ENCODE data around the gene CABYR. TPM values are rescaled to one million over a fixed set of nuclear protein-coding genes. Genes with fewer than 3 reads are reported as not detected.

CABYR gene
- total RNA-seq, 2 donors from 2014 or later: 10.0 to 11.1 TPM

GRCh38 chr18:24118750-24119577 is 19.9 kb upstream of the CABYR start:
- TF ChIP-seq CTCF (conservative IDR thresholded peaks at IDR 0.05): peak; percentile 91
- Histone ChIP-seq H3K4me1 (ENCODE audit: control insufficient read depth, insufficient read depth, low read length) (no peaks in the 10 kb centered on the region), H3K9me3 (ENCODE audit: control insufficient read depth, low read length) (no peaks in the 10 kb centered on the region), H3K4me3 (ENCODE audit: low read length) (no peak overlapping the region), H3K27ac (ENCODE audit: low read depth, low read length) (no peak overlapping the region), H3K36me3 (ENCODE audit: control insufficient read depth, insufficient read depth, low read length) (no peaks in the 10 kb centered on the region), H3K27me3 (ENCODE audit: control insufficient read depth, insufficient read depth, low read length, poor library complexity, severe bottlenecking) (peaks cover 5% of the 10 kb centered on the region), H3K9ac (ENCODE audit: extremely low read depth, low read length, poor library complexity, severe bottlenecking) (no peak overlapping the region)
- H3K4me3 Mint-ChIP-seq: no peak overlapping the region
- peaks cover 19% of the 10 kb centered on the region for H3K36me3 Mint-ChIP-seq (ENCODE audit: low read depth)
- no peaks in the 10 kb centered on the region for H3K27me3 Mint-ChIP-seq (ENCODE audit: insufficient read depth)
- peak; percentile 87 for DNase-seq
- no peaks in the 10 kb centered on the region for H3K4me1 Mint-ChIP-seq
- H3K9me3 Mint-ChIP-seq: no peaks in the 10 kb centered on the region
- 68 to 70% methylated on average over 4 to 8 of the region's 8 CpGs for WGBS, 2 experiments (ENCODE audit: insufficient coverage in 1 of 2, insufficient read length in 1 of 2)
- H3K27ac Mint-ChIP-seq: no peak overlapping the region

GRCh38 chr18:24120676-24121075 is 18.2 kb upstream of the CABYR start:
- H3K9me3 ChIP-seq (ENCODE audit: control insufficient read depth, low read length): no peaks in the 10 kb centered on the region
- Mint-ChIP-seq H3K4me3 (no peak overlapping the region), H3K27ac (no peak overlapping the region), H3K9me3 (no peaks in the 10 kb centered on the region), H3K27me3 (ENCODE audit: insufficient read depth) (no peaks in the 10 kb centered on the region), H3K4me1 (no peaks in the 10 kb centered on the region), H3K36me3 (ENCODE audit: low read depth) (peaks cover 13% of the 10 kb centered on the region)
- no peak for TF ChIP-seq CTCF (conservative IDR thresholded peaks at IDR 0.05)
- H3K27ac ChIP-seq (ENCODE audit: low read depth, low read length): no peak overlapping the region
- 100% methylated on average over 1 to 4 of the region's 4 CpGs for WGBS, 2 experiments (ENCODE audit: insufficient coverage in 1 of 2, insufficient read length in 1 of 2)
- no peak for DNase-seq
- H3K4me3 ChIP-seq (ENCODE audit: low read length): no peak overlapping the region
- H3K27me3 ChIP-seq (ENCODE audit: control insufficient read depth, insufficient read depth, low read length, poor library complexity, severe bottlenecking): no peaks in the 10 kb centered on the region
- H3K4me1 ChIP-seq (ENCODE audit: control insufficient read depth, insufficient read depth, low read length): no peaks in the 10 kb centered on the region
- H3K9ac ChIP-seq (ENCODE audit: extremely low read depth, low read length, poor library complexity, severe bottlenecking): no peak overlapping the region
- no peaks in the 10 kb centered on the region for H3K36me3 ChIP-seq (ENCODE audit: control insufficient read depth, insufficient read depth, low read length)

GRCh38 chr18:24121625-24122024 is 17.2 kb upstream of the CABYR start:
- no peaks in the 10 kb centered on the region for H3K27me3 Mint-ChIP-seq (ENCODE audit: insufficient read depth)
- H3K27me3 ChIP-seq (ENCODE audit: control insufficient read depth, insufficient read depth, low read length, poor library complexity, severe bottlenecking): no peaks in the 10 kb centered on the region
- peaks cover 13% of the 10 kb centered on the region for H3K36me3 Mint-ChIP-seq (ENCODE audit: low read depth)
- 95 to 100% methylated on average over 2 of the region's 2 CpGs for WGBS, 2 experiments (ENCODE audit: insufficient coverage in 1 of 2, insufficient read length in 1 of 2)
- no peaks in the 10 kb centered on the region for H3K4me1 ChIP-seq (ENCODE audit: control insufficient read depth, insufficient read depth, low read length)
- H3K9me3 Mint-ChIP-seq: no peaks in the 10 kb centered on the region
- no peaks in the 10 kb centered on the region for H3K36me3 ChIP-seq (ENCODE audit: control insufficient read depth, insufficient read depth, low read length)
- no peak for TF ChIP-seq CTCF (conservative IDR thresholded peaks at IDR 0.05)
- H3K4me3 ChIP-seq (ENCODE audit: low read length): no peak overlapping the region
- no peak overlapping the region for H3K9ac ChIP-seq (ENCODE audit: extremely low read depth, low read length, poor library complexity, severe bottlenecking)
- DNase-seq: no peak
- no peak overlapping the region for H3K4me3 Mint-ChIP-seq
- no peaks in the 10 kb centered on the region for H3K4me1 Mint-ChIP-seq
- no peaks in the 10 kb centered on the region for H3K9me3 ChIP-seq (ENCODE audit: control insufficient read depth, low read length)
- H3K27ac Mint-ChIP-seq: no peak overlapping the region
- no peak overlapping the region for H3K27ac ChIP-seq (ENCODE audit: low read depth, low read length)
